ENCODE results near the gene IL24. TPM values are rescaled to one million over a fixed set of nuclear protein-coding genes. Genes with fewer than 3 reads are reported as not detected.

IL24 gene
- polyA plus RNA-seq, 3 donors = 0.16 TPM; not detected in 2

GRCh38 chr1:206863266-206863665 lies 34.0 kb upstream of the IL24 start:
- Histone ChIP-seq H3K27ac (ENCODE audit: low read depth in 1 of 2, low read length in 2 of 2) (no peak overlapping the region), H3K79me2 (ENCODE audit: insufficient read depth, low read length) (no peaks in the 10 kb centered on the region), H3K27me3 (ENCODE audit: control insufficient read depth in 2 of 2, insufficient read depth in 2 of 2, low read length in 2 of 2) (peaks cover 10 to 13% of the 10 kb centered on the region in 2 donors), H3K9me3 (replicated peaks in 1 of 2; ENCODE audit: control insufficient read depth in 1 of 2, insufficient read depth in 1 of 2, low read length in 2 of 2) (no peaks in the 10 kb centered on the region), H3K4me2 (replicated peaks; ENCODE audit: extremely low read depth, low read length, poor library complexity, severe bottlenecking) (no peak overlapping the region), H3K4me3 (replicated peaks in 1 of 3; ENCODE audit: low read depth in 2 of 3, low read length in 3 of 3) (no peak overlapping the region), H3K4me1 (ENCODE audit: control insufficient read depth in 1 of 2, insufficient read depth in 2 of 2, low read length in 2 of 2) (peaks cover 12 to 14% of the 10 kb centered on the region in 2 donors), H3K36me3 (replicated peaks in 1 of 2; ENCODE audit: control insufficient read depth in 1 of 2, insufficient read depth in 2 of 2, low read length in 2 of 2) (no peaks in the 10 kb centered on the region), H4K20me1 (ENCODE audit: insufficient read depth, low read length) (no peaks in the 10 kb centered on the region), H2AFZ (ENCODE audit: insufficient read depth, low read depth, low read length, poor library complexity, severe bottlenecking) (no peak overlapping the region), H3K9ac (ENCODE audit: insufficient read depth, low read length, poor library complexity, severe bottlenecking) (no peak overlapping the region)
- peaks cover 15 to 27% (median 24%) of the 10 kb centered on the region in 3 donors for H3K27me3 Mint-ChIP-seq (ENCODE audit: low read depth in 3 of 3)
- no peak for DNase-seq
- no peak for TF ChIP-seq CTCF (IDR thresholded peaks at IDR 0.05)
- H3K9me3 Mint-ChIP-seq = peaks cover 0 to 3% (median 0%) of the 10 kb centered on the region in 7 donors
- WGBS (ENCODE audit: insufficient coverage) = no CpG with 5 or more reads among the region's 1 CpG
- H3K36me3 Mint-ChIP-seq = no peaks in the 10 kb centered on the region
- no peak overlapping the region for H3K27ac Mint-ChIP-seq
- no peak overlapping the region for H3K4me3 Mint-ChIP-seq
- peaks cover 18% of the 10 kb centered on the region for H3K4me1 Mint-ChIP-seq
- intact Hi-C loops (cut with micrococcal nuclease) = no loop called here

GRCh38 chr1:206864939-206865671 lies 32.1 kb upstream of the IL24 start, which contains the start of gene IL20:
IL20 (plus strand) TSS chr1:206865623; CDS start chr1:206865853, 230 bp downstream.
- peak within 1 kb of the TSS in 1 of 2 donors; percentile 3 for H3K4me3 Mint-ChIP-seq
- no peaks in the 10 kb centered on the region for H4K20me1 ChIP-seq (ENCODE audit: insufficient read depth, low read length)
- peaks cover 0 to 2% (median 0%) of the 10 kb centered on the region in 7 donors for H3K9me3 Mint-ChIP-seq
- 37% methylated on average over 12 of the region's 19 CpGs for WGBS (ENCODE audit: insufficient coverage)
- no peaks in the 10 kb centered on the region for H3K9me3 ChIP-seq (replicated peaks in 1 of 2; ENCODE audit: control insufficient read depth in 1 of 2, insufficient read depth in 1 of 2, low read length in 2 of 2)
- H3K4me1 Mint-ChIP-seq = peaks cover 5% of the 10 kb centered on the region
- intact Hi-C loops (cut with micrococcal nuclease) = loop anchor here (5.0 kb wide), 1 partner anchor 47 kb away; no protein-coding TSS in a partner anchor
- peak; percentile 65 to 80 (median 74) for DNase-seq
- no peaks in the 10 kb centered on the region for H3K36me3 Mint-ChIP-seq
- no peak within 1 kb of the TSS for H3K4me2 ChIP-seq (replicated peaks; ENCODE audit: extremely low read depth, low read length, poor library complexity, severe bottlenecking)
- H3K27ac ChIP-seq (ENCODE audit: low read depth in 1 of 2, low read length in 2 of 2) = no peak within 1 kb of the TSS
- no peaks in the 10 kb centered on the region for H3K36me3 ChIP-seq (replicated peaks in 1 of 2; ENCODE audit: control insufficient read depth in 1 of 2, insufficient read depth in 2 of 2, low read length in 2 of 2)
- no peaks in the 10 kb centered on the region for H3K79me2 ChIP-seq (ENCODE audit: insufficient read depth, low read length)
- peak; percentile 92 for TF ChIP-seq CTCF (IDR thresholded peaks at IDR 0.05)
- H3K27me3 ChIP-seq (ENCODE audit: control insufficient read depth in 2 of 2, insufficient read depth in 2 of 2, low read length in 2 of 2) = peaks cover 10 to 13% of the 10 kb centered on the region in 2 donors
- H3K4me1 ChIP-seq (ENCODE audit: control insufficient read depth in 1 of 2, insufficient read depth in 2 of 2, low read length in 2 of 2) = no peaks in the 10 kb centered on the region
- no peak within 1 kb of the TSS for H3K4me3 ChIP-seq (replicated peaks in 1 of 3; ENCODE audit: low read depth in 2 of 3, low read length in 3 of 3)
- H2AFZ ChIP-seq (ENCODE audit: insufficient read depth, low read depth, low read length, poor library complexity, severe bottlenecking) = no peak within 1 kb of the TSS
- H3K27ac Mint-ChIP-seq = no peak within 1 kb of the TSS
- H3K9ac ChIP-seq (ENCODE audit: insufficient read depth, low read length, poor library complexity, severe bottlenecking) = no peak within 1 kb of the TSS
- peaks cover 15 to 26% (median 22%) of the 10 kb centered on the region in 3 donors for H3K27me3 Mint-ChIP-seq (ENCODE audit: low read depth in 3 of 3)

All from CD14-positive monocyte (primary cell).